Endothelial cell (in vitro differentiated cells): Measurements from ENCODE around the gene JMJD8. TPM values are rescaled to one million over a fixed set of nuclear protein-coding genes. Genes with fewer than 3 reads are reported as not detected.

Experiments used
- DNase-seq: peaks from one replicate; pipeline ENCODE4 v3.0.0; 2021; ENCODE audit warnings: low spot score
- H3K27ac Mint-ChIP-seq: one replicate; pipeline ENCODE4 v1.8.0; 2021; ENCODE audit warnings: mixed read lengths, inconsistent platforms; ENCODE audit not compliant: unreplicated experiment
- H3K27me3 Mint-ChIP-seq: one replicate; pipeline ENCODE4 v1.8.0; 2021; ENCODE audit warnings: mild to moderate bottlenecking, moderate library complexity, mixed read lengths, inconsistent platforms; ENCODE audit not compliant: unreplicated experiment
- H3K36me3 Mint-ChIP-seq: one replicate; pipeline ENCODE4 v1.8.0; 2021; ENCODE audit warnings: mild to moderate bottlenecking, low read depth, mixed read lengths, inconsistent platforms; ENCODE audit not compliant: unreplicated experiment
- H3K4me1 Mint-ChIP-seq: one replicate; pipeline ENCODE4 v1.8.0; 2021; ENCODE audit warnings: mild to moderate bottlenecking, mixed read lengths, inconsistent platforms; ENCODE audit not compliant: unreplicated experiment
- H3K4me3 Mint-ChIP-seq: one replicate; pipeline ENCODE4 v1.8.0; 2021; ENCODE audit warnings: mild to moderate bottlenecking, mixed read lengths, inconsistent platforms; ENCODE audit not compliant: unreplicated experiment
- H3K9me3 Mint-ChIP-seq: one replicate; pipeline ENCODE4 v1.8.0; 2021; ENCODE audit warnings: mixed read lengths, inconsistent platforms; ENCODE audit not compliant: unreplicated experiment
- total RNA-seq: library from RNA; stranded (reverse); fragmentation: NEBNext Ultra II Directional; extraction: Animal tissue kit (Norgen Biotek cat#: 25700); gene quantifications from one replicate; pipeline ENCODE4 v1.2.1, GENCODE V29; 2021; ENCODE audit not compliant: unreplicated experiment
- TF ChIP-seq, protein P1 (sequence below): fragments of 200-600 bp; sonication (generic); IDR thresholded peaks from one replicate; pipeline ENCODE4 v1.5.0; 2021; ENCODE audit warnings: antibody characterized with exemption; ENCODE audit not compliant: unreplicated experiment

JMJD8 gene
- total RNA-seq, 1 donor from 2014 or later = 31.6 TPM

GRCh38 chr16:651844-652243, 32.3 kb downstream of the JMJD8 start:
- Mint-ChIP-seq H3K9me3 (no peaks in the 10 kb centered on the region), H3K27ac (no peak overlapping the region), H3K27me3 (peaks cover 10% of the 10 kb centered on the region), H3K4me1 (no peaks in the 10 kb centered on the region), H3K36me3 (no peaks in the 10 kb centered on the region), H3K4me3 (no peak overlapping the region)
- no peak for DNase-seq
- TF ChIP-seq, protein P1, sequence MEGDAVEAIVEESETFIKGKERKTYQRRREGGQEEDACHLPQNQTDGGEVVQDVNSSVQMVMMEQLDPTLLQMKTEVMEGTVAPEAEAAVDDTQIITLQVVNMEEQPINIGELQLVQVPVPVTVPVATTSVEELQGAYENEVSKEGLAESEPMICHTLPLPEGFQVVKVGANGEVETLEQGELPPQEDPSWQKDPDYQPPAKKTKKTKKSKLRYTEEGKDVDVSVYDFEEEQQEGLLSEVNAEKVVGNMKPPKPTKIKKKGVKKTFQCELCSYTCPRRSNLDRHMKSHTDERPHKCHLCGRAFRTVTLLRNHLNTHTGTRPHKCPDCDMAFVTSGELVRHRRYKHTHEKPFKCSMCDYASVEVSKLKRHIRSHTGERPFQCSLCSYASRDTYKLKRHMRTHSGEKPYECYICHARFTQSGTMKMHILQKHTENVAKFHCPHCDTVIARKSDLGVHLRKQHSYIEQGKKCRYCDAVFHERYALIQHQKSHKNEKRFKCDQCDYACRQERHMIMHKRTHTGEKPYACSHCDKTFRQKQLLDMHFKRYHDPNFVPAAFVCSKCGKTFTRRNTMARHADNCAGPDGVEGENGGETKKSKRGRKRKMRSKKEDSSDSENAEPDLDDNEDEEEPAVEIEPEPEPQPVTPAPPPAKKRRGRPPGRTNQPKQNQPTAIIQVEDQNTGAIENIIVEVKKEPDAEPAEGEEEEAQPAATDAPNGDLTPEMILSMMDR = no peak

- TF ChIP-seq, protein P1 = no peak
- Mint-ChIP-seq H3K4me3 (peak overlapping the region; percentile 76), H3K4me1 (no peaks in the 10 kb centered on the region), H3K27me3 (peaks cover 10% of the 10 kb centered on the region), H3K9me3 (no peaks in the 10 kb centered on the region), H3K36me3 (no peaks in the 10 kb centered on the region), H3K27ac (no peak overlapping the region)
- no peak for DNase-seq
Measured at GRCh38 chr16:649631-650030, 34.5 kb downstream of the JMJD8 start.

- H3K27me3 Mint-ChIP-seq = peaks cover 9% of the 10 kb centered on the region
- no peaks in the 10 kb centered on the region for H3K9me3 Mint-ChIP-seq
- peak; percentile 88 for DNase-seq
- no peaks in the 10 kb centered on the region for H3K4me1 Mint-ChIP-seq
- H3K27ac Mint-ChIP-seq = peak within 1 kb of the TSS; percentile 36
- peak within 1 kb of the TSS; percentile 76 for H3K4me3 Mint-ChIP-seq
- TF ChIP-seq, protein P1 = no peak
- no peaks in the 10 kb centered on the region for H3K36me3 Mint-ChIP-seq
Measured at GRCh38 chr16:648781-649589, 35.1 kb downstream of the JMJD8 start, which contains the start of gene WDR90. WDR90 (plus strand) TSS chr16:649365; CDS start chr16:649417, 52 bp downstream.

- Mint-ChIP-seq H3K4me3 (peak overlapping the region; percentile 62), H3K27me3 (peaks cover 7% of the 10 kb centered on the region), H3K36me3 (no peaks in the 10 kb centered on the region), H3K4me1 (no peaks in the 10 kb centered on the region), H3K9me3 (no peaks in the 10 kb centered on the region), H3K27ac (no peak overlapping the region)
- no peak for DNase-seq
- TF ChIP-seq, protein P1 = peak; percentile 56
Measured at GRCh38 chr16:648071-648780, 35.9 kb downstream of the JMJD8 start.
